Measurements from ENCODE around the gene ADAT1.

Gene ADAT1

DNA sequence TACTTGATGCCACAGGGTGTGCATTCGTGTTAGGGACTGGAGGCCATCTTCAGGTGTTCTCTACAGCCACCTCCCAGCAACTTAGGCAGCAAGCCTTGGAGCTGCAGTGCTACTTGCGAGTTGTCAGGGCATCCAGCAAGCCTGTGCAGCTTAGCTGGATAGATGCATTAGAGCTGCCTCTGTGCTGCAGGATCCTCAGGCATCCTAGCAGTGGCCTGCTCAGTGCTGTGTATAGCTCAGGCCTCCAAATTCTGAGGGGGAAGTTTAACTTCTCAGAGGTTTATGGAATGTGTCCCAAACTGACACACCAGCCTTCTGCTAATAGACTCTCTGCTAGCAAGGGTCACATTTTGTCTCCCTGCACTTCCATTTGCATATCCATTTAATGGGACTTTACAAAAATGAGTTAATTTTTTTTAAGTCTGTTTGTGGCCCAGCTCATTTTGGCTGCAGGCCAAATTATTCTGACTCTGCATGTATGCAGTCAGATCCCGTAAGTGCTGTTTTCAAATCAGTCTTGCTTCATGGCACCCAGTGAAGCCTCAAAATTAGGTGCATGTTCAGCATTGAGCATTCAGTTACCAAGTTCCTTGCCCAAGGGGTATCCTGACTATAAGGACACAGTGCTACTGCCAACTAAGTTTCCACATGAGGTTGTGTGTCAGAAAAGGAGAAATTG is 50.1 kb downstream of the ADAT1 start:
- ATAC-seq: no peak
- no peak for DNase-seq
- Mint-ChIP-seq H3K4me1 (peaks cover 28% of the 10 kb centered on the region), H3K4me3 (no peak overlapping the region), H3K27ac (no peak overlapping the region), H3K9me3 (no peaks in the 10 kb centered on the region), H3K27me3 (no peaks in the 10 kb centered on the region)

- Mint-ChIP-seq H3K4me3 (no peak overlapping the region), H3K4me1 (peaks cover 35% of the 10 kb centered on the region)
Measured at GRCh38 chr16:75570396-75571065, 52.5 kb downstream of the ADAT1 start.

GRCh38 chr16:75567911-75568310 is 55.2 kb downstream of the ADAT1 start:
- Mint-ChIP-seq H3K4me3 (peak overlapping the region in 1 of 2 donors; percentile 93), H3K27me3 (peaks cover 12% of the 10 kb centered on the region), H3K9me3 (no peaks in the 10 kb centered on the region), H3K4me1 (peaks cover 40% of the 10 kb centered on the region), H3K27ac (peak overlapping the region in 1 of 2 donors; percentile 34)
- ATAC-seq: no peak
- DNase-seq: no peak

More at GRCh38 chr16:75570396-75571065, 52.5 kb downstream of the ADAT1 start:
- H3K27ac Mint-ChIP-seq: no peak overlapping the region
- no peaks in the 10 kb centered on the region for H3K9me3 Mint-ChIP-seq
- no peaks in the 10 kb centered on the region for H3K27me3 Mint-ChIP-seq
- ATAC-seq: no peak
- no peak for DNase-seq

DNA sequence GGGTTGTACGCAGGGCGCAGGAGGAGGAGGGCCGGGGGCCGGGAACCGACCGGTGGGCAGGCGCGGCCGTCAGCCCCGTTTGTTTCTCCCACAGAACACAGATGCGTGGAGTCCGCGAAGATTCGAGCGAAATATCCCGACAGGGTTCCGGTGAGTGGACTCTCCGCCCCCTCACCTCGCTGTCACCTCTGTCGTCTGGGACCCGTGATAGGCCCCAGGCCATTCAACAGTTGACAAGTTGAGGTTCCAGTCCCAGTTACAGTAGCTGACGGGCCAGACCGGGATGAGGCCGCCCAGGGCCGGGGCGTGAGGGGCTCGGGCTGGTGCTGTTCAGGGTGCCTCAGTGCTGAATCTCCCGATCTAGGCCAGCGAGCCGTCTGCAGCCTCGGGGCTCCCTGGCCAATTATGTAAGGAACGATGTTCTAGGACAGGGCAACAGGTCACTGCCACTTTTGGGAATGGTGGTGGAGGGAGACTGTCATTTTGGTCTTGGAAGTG is 56.3 kb downstream of the ADAT1 start:
- Mint-ChIP-seq H3K4me3 (peak overlapping the region; percentile 88 to 93), H3K27me3 (peaks cover 12% of the 10 kb centered on the region), H3K27ac (no peak overlapping the region), H3K9me3 (no peaks in the 10 kb centered on the region), H3K4me1 (peaks cover 40% of the 10 kb centered on the region)
- ATAC-seq (peak; percentile 3), DNase-seq (peak in 1 of 2 donors; percentile 24)

DNA sequence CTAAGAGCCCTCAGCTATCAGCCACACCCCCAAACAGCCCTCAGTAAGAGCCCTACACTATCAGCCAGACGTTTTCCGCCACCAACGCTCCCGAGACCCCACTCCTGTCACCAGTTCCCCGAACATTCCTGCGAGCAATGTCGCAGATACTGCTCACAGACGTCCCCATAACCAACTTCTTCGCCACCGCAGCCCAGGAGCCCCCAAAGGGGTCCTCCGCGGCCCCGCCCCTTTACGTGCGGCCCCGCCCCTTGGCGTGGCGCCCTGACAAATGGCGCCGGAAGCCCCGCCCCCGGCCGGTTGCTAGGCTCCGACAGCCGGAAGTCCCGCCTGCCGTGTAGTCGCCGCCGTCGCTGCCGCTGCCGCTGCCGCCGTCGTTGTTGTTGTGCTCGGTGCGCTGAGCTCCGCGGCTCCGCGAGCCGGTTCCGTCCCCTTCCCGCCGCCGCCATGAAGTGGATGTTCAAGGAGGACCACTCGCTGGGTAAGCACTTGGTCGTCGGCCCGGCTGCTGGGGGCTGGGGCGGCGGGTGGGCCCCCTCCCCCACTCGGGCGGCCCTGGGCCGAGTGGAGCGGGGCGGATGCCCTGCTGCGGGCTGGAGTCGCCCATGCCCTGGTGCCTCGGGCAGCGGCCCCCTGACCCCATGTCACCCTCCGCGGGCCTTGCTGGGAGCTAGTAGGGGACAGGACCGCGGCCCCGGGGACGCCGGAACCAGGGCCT is 56.9 kb downstream of the ADAT1 start, which contains the start of gene GABARAPL2:
Gene GABARAPL2, plus strand, starts transcription at position 340 of the 718 bp plus-strand sequence. Its CDS starts 108 bp downstream, at position 448.
- H3K4me1 Mint-ChIP-seq: peaks cover 40% of the 10 kb centered on the region
- ATAC-seq (peak; percentile 83), DNase-seq (peak; percentile 90 to 94)
- H3K27ac Mint-ChIP-seq: peak within 1 kb of the TSS; percentile 87 to 91
- peaks cover 12% of the 10 kb centered on the region for H3K27me3 Mint-ChIP-seq
- H3K9me3 Mint-ChIP-seq: no peaks in the 10 kb centered on the region
- H3K4me3 Mint-ChIP-seq: peak within 1 kb of the TSS; percentile 88 to 93

- peaks cover 40% of the 10 kb centered on the region for H3K4me1 Mint-ChIP-seq
- H3K9me3 Mint-ChIP-seq: no peaks in the 10 kb centered on the region
- ATAC-seq (no peak), DNase-seq (no peak)
- peaks cover 12% of the 10 kb centered on the region for H3K27me3 Mint-ChIP-seq
- H3K27ac Mint-ChIP-seq: peak overlapping the region; percentile 87 to 91
- H3K4me3 Mint-ChIP-seq: peak overlapping the region; percentile 88 to 93
Measured at GRCh38 chr16:75565640-75566039, 57.4 kb downstream of the ADAT1 start.

DNA sequence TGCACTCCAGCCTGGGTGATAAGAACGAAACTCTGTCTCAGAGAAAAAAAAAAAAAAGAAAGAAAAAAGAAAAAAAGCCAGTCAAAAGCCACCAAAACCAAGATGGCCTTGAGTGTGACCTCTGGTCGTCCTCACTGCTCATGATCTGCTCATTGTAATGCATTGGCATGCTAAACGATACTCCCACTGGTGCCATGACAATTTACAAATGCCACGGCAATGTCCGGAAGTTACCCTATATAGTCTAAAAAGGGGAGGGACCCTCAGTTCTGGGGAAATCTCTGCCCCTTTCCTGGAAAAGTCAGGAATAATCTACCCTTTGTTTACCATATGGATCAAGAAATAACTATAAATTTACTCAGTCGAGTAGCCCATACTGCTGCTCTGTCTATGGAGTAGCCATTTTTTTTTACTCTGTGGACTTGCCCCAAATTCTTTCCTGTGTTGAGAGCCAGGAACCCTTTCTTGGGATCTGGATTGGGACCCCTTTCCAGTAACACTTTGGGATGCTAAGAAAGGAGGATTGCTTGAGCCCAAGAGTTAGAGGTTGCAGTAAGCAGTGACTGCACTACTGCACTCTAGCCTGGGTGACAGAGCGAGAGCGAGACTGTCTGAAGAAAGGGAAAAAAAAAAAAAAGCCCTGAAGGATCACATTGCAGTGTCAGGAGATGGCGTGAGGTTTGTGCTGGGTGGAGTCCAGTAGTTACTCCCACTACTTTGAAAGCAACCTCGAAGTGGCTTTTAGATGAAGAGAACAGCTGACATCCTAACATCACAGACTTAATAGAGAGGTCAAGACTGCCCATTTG is 63.3 kb downstream of the ADAT1 start:
- Mint-ChIP-seq H3K4me3 (no peak overlapping the region), H3K27me3 (peaks cover 12% of the 10 kb centered on the region), H3K27ac (no peak overlapping the region), H3K4me1 (peaks cover 11% of the 10 kb centered on the region), H3K9me3 (no peaks in the 10 kb centered on the region)
- no peak for DNase-seq
- ATAC-seq: no peak

DNA sequence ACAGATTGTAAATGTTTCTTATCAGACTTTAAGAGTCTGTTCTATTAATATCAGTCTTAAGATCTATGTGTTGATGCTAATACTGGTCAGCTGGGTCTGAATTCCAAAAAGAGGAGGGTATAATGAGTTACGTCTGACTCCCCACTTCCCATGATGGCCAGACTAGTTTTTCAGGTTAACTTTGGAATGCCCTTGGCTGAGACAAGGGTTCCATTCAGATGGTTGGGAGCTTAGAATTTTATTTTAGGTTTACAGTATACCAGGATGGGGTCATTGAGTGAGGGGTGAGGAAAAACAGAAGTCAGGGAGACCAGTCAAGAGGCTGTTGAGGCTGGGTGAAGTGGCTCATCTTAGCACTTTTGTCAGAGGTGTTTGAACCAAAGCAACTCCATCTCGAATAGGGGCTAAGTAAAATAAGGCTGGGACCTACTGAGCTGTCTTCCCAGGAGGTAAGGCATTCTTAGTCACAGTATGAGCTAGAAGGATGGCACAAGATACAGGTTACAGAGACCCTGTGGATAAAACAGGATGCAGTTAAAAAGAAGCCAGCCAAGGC is 64.2 kb downstream of the ADAT1 start:
- peaks cover 11% of the 10 kb centered on the region for H3K27me3 Mint-ChIP-seq
- peaks cover 9% of the 10 kb centered on the region for H3K4me1 Mint-ChIP-seq
- no peak overlapping the region for H3K27ac Mint-ChIP-seq
- DNase-seq (no peak), ATAC-seq (no peak)
- no peak overlapping the region for H3K4me3 Mint-ChIP-seq
- no peaks in the 10 kb centered on the region for H3K9me3 Mint-ChIP-seq

DNA sequence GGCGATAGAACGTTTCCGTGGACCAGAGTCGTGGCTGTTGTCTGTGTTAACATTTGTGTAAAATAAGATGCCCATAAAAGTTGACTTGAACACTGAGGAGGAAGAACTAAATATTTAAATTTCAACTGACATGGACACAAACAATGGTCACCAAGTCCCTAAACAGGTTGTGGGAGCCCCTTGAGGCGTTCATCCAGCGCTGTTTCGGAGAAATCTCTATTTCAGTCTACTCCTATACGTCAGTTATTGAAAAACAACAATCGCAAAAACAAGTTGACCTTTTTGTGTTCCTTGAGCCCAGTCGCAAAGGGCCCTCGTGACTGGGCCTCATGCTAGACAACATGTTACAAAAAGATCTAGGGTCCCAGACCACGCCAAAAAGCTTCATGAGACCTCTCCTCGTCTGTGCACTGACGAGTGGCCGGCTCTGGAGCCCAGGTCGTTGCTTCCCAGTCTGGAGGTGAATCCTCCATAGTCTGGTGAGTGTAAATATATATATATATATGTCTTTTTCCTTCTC is 66.6 kb downstream of the ADAT1 start:
- DNase-seq: no peak
- no peak for ATAC-seq
- H3K27ac Mint-ChIP-seq: peak overlapping the region; percentile 84 to 96
- peaks cover 20% of the 10 kb centered on the region for H3K27me3 Mint-ChIP-seq
- H3K4me1 Mint-ChIP-seq: peaks cover 9% of the 10 kb centered on the region
- H3K9me3 Mint-ChIP-seq: no peaks in the 10 kb centered on the region
- H3K4me3 Mint-ChIP-seq: peak overlapping the region; percentile 99

DNA sequence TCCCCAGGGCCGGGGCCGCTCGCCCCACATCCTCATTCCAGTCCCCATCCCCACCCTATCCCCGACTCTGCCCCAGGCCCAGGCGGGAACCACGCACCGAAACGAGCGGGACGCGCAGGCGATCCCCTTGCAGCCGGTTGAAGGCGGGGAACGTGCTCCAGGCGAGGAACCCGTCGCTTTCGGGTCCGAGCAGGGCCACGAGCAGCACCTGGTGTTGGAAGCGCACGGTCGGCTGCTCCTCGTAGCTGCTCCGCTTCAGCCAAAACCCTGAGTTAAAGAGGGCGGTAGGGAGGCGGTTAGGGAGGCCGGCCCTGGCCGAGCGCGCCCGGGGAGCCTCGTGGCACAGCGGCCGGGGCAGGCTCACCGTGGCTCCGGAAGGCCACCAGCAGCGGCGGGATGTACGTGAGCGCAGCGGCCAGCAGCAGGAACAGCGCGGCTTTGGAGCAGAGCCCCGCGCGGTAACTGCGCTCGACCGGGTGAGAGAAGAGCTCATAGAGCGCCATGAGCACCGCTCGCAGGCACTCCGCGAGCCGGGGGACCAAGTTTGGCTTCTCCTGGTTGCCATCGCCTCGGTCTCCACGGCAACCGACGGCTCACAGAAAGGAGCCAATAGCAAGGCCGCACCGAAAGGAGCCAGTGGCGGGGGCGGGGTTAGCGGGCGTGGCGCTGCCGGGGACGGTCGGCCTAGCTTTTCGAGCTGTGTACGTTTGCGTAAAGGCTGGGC is 67.2 kb downstream of the ADAT1 start, which contains the start of gene TMEM231:
Gene TMEM231, minus strand, starts transcription at position 546 of the 724 bp plus-strand sequence. Its CDS starts 43 bp downstream, at position 503.
- ATAC-seq (peak; percentile 97), DNase-seq (peak; percentile 92 to 95)
- no peaks in the 10 kb centered on the region for H3K9me3 Mint-ChIP-seq
- peaks cover 9% of the 10 kb centered on the region for H3K4me1 Mint-ChIP-seq
- H3K27ac Mint-ChIP-seq: peak within 1 kb of the TSS; percentile 90 to 96
- H3K4me3 Mint-ChIP-seq: peak within 1 kb of the TSS; percentile 99
- peaks cover 20% of the 10 kb centered on the region for H3K27me3 Mint-ChIP-seq

- Mint-ChIP-seq H3K4me1 (peaks cover 13% of the 10 kb centered on the region), H3K4me3 (peak overlapping the region; percentile 99), H3K9me3 (no peaks in the 10 kb centered on the region), H3K27ac (peak overlapping the region; percentile 90 to 95), H3K27me3 (peaks cover 20% of the 10 kb centered on the region)
- peak in 1 of 2 donors; percentile 20 for DNase-seq
- ATAC-seq: peak; percentile 13
Measured at GRCh38 chr16:75555213-75555706, 67.8 kb downstream of the ADAT1 start.

- Mint-ChIP-seq H3K4me1 (peaks cover 20% of the 10 kb centered on the region), H3K9me3 (no peaks in the 10 kb centered on the region), H3K27me3 (peaks cover 20% of the 10 kb centered on the region), H3K27ac (no peak overlapping the region), H3K4me3 (no peak overlapping the region)
- ATAC-seq (no peak), DNase-seq (no peak)
Measured at GRCh38 chr16:75552951-75553350, 70.1 kb downstream of the ADAT1 start.

GRCh38 chr16:75550211-75550662 is 72.8 kb downstream of the ADAT1 start:
- DNase-seq: peak; percentile 9 to 38
- peaks cover 20% of the 10 kb centered on the region for H3K27me3 Mint-ChIP-seq
- H3K4me1 Mint-ChIP-seq: peaks cover 13% of the 10 kb centered on the region
- ATAC-seq: peak; percentile 72
- no peaks in the 10 kb centered on the region for H3K9me3 Mint-ChIP-seq
- H3K27ac Mint-ChIP-seq: peak overlapping the region in 1 of 2 donors; percentile 84
- H3K4me3 Mint-ChIP-seq: no peak overlapping the region
